GM23338 (cell line): ENCODE results near the gene HS6ST2.

ENCODE experiments used
- EZH2 ChIP-seq: fragments of 200-600 bp; sonication (generic); IDR thresholded peaks from one replicate; pipeline ENCODE4 v1.8.0; 2017; ENCODE audit warnings: antibody characterized with exemption, mild to moderate bottlenecking, low read depth; ENCODE audit not compliant: unreplicated experiment
- EZH2phosphoT487 ChIP-seq: fragments of 200-600 bp; sonication (generic); IDR thresholded peaks from one replicate; pipeline ENCODE4 v1.8.1; 2018; ENCODE audit warnings: antibody characterized with exemption; ENCODE audit not compliant: unreplicated experiment
- POLR2AphosphoS5 ChIP-seq: IDR thresholded peaks from 2 replicates; pipeline ENCODE4 v1.6.1; 2016; ENCODE audit warnings: antibody characterized with exemption, low read depth
- TF ChIP-seq, protein P1 (sequence below), 2 experiments: fragments of 200-600 bp in 1 of 2; sonication (generic) in 1 of 2; conservative IDR thresholded peaks; 2 replicates each; pipeline versions ENCODE4 v1.5.1 to v1.6.1; 2016 to 2017; ENCODE audit warnings: antibody characterized with exemption in 2 of 2, low read depth in 2 of 2, mild to moderate bottlenecking in 2 of 2, moderate library complexity in 1 of 2
- TF ChIP-seq, protein P2 (sequence below): IDR thresholded peaks from one replicate; pipeline ENCODE4 v1.6.1; 2018; ENCODE audit warnings: antibody characterized with exemption; ENCODE audit not compliant: unreplicated experiment

DNA sequence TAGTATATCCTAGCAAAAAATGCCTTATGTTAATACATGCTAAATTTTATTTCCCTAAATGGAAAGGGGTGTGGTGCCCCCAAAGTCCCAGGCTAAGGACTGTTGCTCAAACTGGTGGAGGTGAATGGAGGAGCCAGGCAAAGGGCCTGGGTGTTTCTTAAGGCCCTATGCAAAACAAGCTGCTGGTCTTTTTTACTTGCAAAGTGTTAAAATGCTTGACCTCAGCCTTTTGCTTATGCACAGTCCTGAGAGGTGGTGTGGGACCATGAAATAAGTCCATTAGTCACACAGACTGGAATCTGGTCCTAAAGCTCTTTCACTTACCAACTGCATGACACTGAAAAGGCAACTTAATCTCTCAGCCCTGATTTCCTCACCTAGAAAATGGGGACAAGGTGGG is 246.1 kb downstream of the HS6ST2 start:
- TF ChIP-seq, protein P1, sequence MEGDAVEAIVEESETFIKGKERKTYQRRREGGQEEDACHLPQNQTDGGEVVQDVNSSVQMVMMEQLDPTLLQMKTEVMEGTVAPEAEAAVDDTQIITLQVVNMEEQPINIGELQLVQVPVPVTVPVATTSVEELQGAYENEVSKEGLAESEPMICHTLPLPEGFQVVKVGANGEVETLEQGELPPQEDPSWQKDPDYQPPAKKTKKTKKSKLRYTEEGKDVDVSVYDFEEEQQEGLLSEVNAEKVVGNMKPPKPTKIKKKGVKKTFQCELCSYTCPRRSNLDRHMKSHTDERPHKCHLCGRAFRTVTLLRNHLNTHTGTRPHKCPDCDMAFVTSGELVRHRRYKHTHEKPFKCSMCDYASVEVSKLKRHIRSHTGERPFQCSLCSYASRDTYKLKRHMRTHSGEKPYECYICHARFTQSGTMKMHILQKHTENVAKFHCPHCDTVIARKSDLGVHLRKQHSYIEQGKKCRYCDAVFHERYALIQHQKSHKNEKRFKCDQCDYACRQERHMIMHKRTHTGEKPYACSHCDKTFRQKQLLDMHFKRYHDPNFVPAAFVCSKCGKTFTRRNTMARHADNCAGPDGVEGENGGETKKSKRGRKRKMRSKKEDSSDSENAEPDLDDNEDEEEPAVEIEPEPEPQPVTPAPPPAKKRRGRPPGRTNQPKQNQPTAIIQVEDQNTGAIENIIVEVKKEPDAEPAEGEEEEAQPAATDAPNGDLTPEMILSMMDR (conservative IDR thresholded peaks at IDR 0.05; ENCODE audit: low read depth in 2 of 2): no peak
- TF ChIP-seq POLR2AphosphoS5: no peak
- TF ChIP-seq EZH2phosphoT487: no peak
- TF ChIP-seq EZH2: no peak
- TF ChIP-seq, protein P2, sequence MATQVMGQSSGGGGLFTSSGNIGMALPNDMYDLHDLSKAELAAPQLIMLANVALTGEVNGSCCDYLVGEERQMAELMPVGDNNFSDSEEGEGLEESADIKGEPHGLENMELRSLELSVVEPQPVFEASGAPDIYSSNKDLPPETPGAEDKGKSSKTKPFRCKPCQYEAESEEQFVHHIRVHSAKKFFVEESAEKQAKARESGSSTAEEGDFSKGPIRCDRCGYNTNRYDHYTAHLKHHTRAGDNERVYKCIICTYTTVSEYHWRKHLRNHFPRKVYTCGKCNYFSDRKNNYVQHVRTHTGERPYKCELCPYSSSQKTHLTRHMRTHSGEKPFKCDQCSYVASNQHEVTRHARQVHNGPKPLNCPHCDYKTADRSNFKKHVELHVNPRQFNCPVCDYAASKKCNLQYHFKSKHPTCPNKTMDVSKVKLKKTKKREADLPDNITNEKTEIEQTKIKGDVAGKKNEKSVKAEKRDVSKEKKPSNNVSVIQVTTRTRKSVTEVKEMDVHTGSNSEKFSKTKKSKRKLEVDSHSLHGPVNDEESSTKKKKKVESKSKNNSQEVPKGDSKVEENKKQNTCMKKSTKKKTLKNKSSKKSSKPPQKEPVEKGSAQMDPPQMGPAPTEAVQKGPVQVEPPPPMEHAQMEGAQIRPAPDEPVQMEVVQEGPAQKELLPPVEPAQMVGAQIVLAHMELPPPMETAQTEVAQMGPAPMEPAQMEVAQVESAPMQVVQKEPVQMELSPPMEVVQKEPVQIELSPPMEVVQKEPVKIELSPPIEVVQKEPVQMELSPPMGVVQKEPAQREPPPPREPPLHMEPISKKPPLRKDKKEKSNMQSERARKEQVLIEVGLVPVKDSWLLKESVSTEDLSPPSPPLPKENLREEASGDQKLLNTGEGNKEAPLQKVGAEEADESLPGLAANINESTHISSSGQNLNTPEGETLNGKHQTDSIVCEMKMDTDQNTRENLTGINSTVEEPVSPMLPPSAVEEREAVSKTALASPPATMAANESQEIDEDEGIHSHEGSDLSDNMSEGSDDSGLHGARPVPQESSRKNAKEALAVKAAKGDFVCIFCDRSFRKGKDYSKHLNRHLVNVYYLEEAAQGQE: no peak
